MM.1S (cell line): Measurements from ENCODE around the gene DDIT4L.

Source experiments
- DNase-seq: peaks from one replicate; pipeline ENCODE4 v3.0.0-alpha.2; 2015
- H2AFZ ChIP-seq: fragments of 300-600 bp; sonication (generic); 2 replicates; pipeline ENCODE4 v1.6.0; 2016; ENCODE audit warnings: antibody characterized with exemption, low read length
- H3F3A ChIP-seq: fragments of 300-600 bp; sonication (generic); 2 replicates; pipeline ENCODE4 v1.6.1; 2016; ENCODE audit warnings: mild to moderate bottlenecking, antibody characterized with exemption, low read length, moderate library complexity, mixed read lengths; ENCODE audit not compliant: insufficient read depth
- H3K27ac ChIP-seq: fragments of 300-600 bp; sonication (generic); 2 replicates; pipeline ENCODE4 v1.5.1; 2016; ENCODE audit warnings: mild to moderate bottlenecking, low read length
- H3K27me3 ChIP-seq: fragments of 300-600 bp; sonication (generic); replicated peaks from 2 replicates; pipeline ENCODE4 v1.6.0; 2016; ENCODE audit warnings: low read length; ENCODE audit not compliant: insufficient read depth
- H3K36me3 ChIP-seq: fragments of 300-600 bp; sonication (generic); replicated peaks from 2 replicates; pipeline ENCODE4 v1.6.1; 2016; ENCODE audit warnings: mild to moderate bottlenecking, low read length, mixed read lengths; ENCODE audit not compliant: insufficient read depth
- H3K4me1 ChIP-seq: fragments of 300-600 bp; sonication (generic); 2 replicates; pipeline ENCODE4 v1.6.1; 2016; ENCODE audit warnings: low read length, mixed read lengths
- H3K4me2 ChIP-seq: fragments of 300-600 bp; sonication (generic); 2 replicates; pipeline ENCODE4 v1.6.0; 2016; ENCODE audit warnings: low read depth, low read length
- H3K4me3 ChIP-seq: fragments of 300-600 bp; sonication (generic); 2 replicates; pipeline ENCODE4 v1.5.1; 2016; ENCODE audit warnings: low read length, mixed read lengths
- H3K79me2 ChIP-seq: fragments of 300-600 bp; sonication (generic); 2 replicates; pipeline ENCODE4 v1.6.1; 2016; ENCODE audit warnings: mixed run types, low read length, mixed read lengths
- H3K9ac ChIP-seq: fragments of 300-600 bp; sonication (generic); 2 replicates; pipeline ENCODE4 v1.6.1; 2016; ENCODE audit warnings: low read length, mixed read lengths
- H3K9me2 ChIP-seq: fragments of 300-600 bp; sonication (generic); replicated peaks from 2 replicates; pipeline ENCODE4 v1.6.1; 2016; ENCODE audit warnings: mild to moderate bottlenecking, low read length, mixed read lengths; ENCODE audit not compliant: insufficient read depth
- H3K9me3 ChIP-seq: fragments of 300-600 bp; sonication (generic); replicated peaks from 2 replicates; pipeline ENCODE4 v1.6.1; 2016; ENCODE audit warnings: mild to moderate bottlenecking, low read length, mixed read lengths; ENCODE audit not compliant: insufficient read depth
- H4K20me1 ChIP-seq: fragments of 300-600 bp; sonication (generic); 2 replicates; pipeline ENCODE4 v1.6.1; 2016; ENCODE audit warnings: mild to moderate bottlenecking, low read length, moderate library complexity, mixed read lengths; ENCODE audit not compliant: insufficient read depth
- CTCF ChIP-seq: fragments of 300-600 bp; sonication (generic); IDR thresholded peaks from 2 replicates; pipeline ENCODE4 v1.5.1; 2016; ENCODE audit warnings: antibody characterized with exemption, low read length, mixed read lengths
- EZH2 ChIP-seq: fragments of 300-600 bp; sonication (generic); optimal IDR thresholded peaks from 2 replicates; pipeline ENCODE3; 2017; ENCODE audit warnings: low read depth, mild to moderate bottlenecking, antibody characterized with exemption, low read length, mixed read lengths
- EZH2phosphoT487 ChIP-seq: fragments of 300-600 bp; sonication (generic); IDR thresholded peaks from 2 replicates; pipeline ENCODE4 v1.6.1; 2018; ENCODE audit warnings: antibody characterized with exemption, low read length

DDIT4L gene

GRCh38 chr4:100190643-100191600 is 654 bp upstream of the DDIT4L start:
- H3K9me3 ChIP-seq: no peaks in the 10 kb centered on the region
- H3K27me3 ChIP-seq: no peaks in the 10 kb centered on the region
- no peaks in the 10 kb centered on the region for H3K9me2 ChIP-seq
- H4K20me1 ChIP-seq: no peaks in the 10 kb centered on the region
- H2AFZ ChIP-seq: 0 out of 2 replicates have a peak overlapping the region, but pooled peaks have one; percentile 22
- no peak for DNase-seq
- H3K36me3 ChIP-seq: no peaks in the 10 kb centered on the region
- H3K4me3 ChIP-seq: peak overlapping the region; percentile 44; the same call in 1 of the 2 replicates
- H3K4me1 ChIP-seq: no peaks in the 10 kb centered on the region
- no peaks in the 10 kb centered on the region for H3K79me2 ChIP-seq
- no peaks in the 10 kb centered on the region for H3F3A ChIP-seq
- no peak overlapping the region for H3K27ac ChIP-seq
- H3K9ac ChIP-seq: no peak overlapping the region
- TF ChIP-seq EZH2: no peak
- no peak for TF ChIP-seq EZH2phosphoT487
- no peak for TF ChIP-seq CTCF
- peak overlapping the region; percentile 53; the same call in 1 of the 2 replicates for H3K4me2 ChIP-seq

- Histone ChIP-seq H3F3A (no peaks in the 10 kb centered on the region), H3K4me2 (peak overlapping the region; percentile 43; the same call in 1 of the 2 replicates), H2AFZ (no peak overlapping the region), H3K9ac (no peak overlapping the region), H3K36me3 (no peaks in the 10 kb centered on the region), H3K27me3 (no peaks in the 10 kb centered on the region), H4K20me1 (no peaks in the 10 kb centered on the region), H3K9me3 (no peaks in the 10 kb centered on the region), H3K9me2 (no peaks in the 10 kb centered on the region), H3K27ac (no peak overlapping the region), H3K4me3 (no peak overlapping the region), H3K79me2 (no peaks in the 10 kb centered on the region), H3K4me1 (no peaks in the 10 kb centered on the region)
- peak; percentile 15 for DNase-seq
- TF ChIP-seq EZH2 (no peak), CTCF (no peak)
Measured at GRCh38 chr4:100188829-100189228, 1.4 kb downstream of the DDIT4L start.

- no peaks in the 10 kb centered on the region for H3K79me2 ChIP-seq
- no peaks in the 10 kb centered on the region for H3K9me2 ChIP-seq
- no peak for TF ChIP-seq EZH2phosphoT487
- no peak for TF ChIP-seq EZH2
- no peak for TF ChIP-seq CTCF
- no peak overlapping the region for H2AFZ ChIP-seq
- H3K27me3 ChIP-seq: no peaks in the 10 kb centered on the region
- no peak overlapping the region for H3K4me3 ChIP-seq
- no peak overlapping the region for H3K4me2 ChIP-seq
- no peaks in the 10 kb centered on the region for H3K9me3 ChIP-seq
- no peak overlapping the region for H3K9ac ChIP-seq
- H4K20me1 ChIP-seq: no peaks in the 10 kb centered on the region
- H3K36me3 ChIP-seq: no peaks in the 10 kb centered on the region
- DNase-seq: no peak
- H3K27ac ChIP-seq: no peak overlapping the region
- H3F3A ChIP-seq: no peaks in the 10 kb centered on the region
- H3K4me1 ChIP-seq: no peaks in the 10 kb centered on the region
Measured at GRCh38 chr4:100187781-100188180, 2.5 kb downstream of the DDIT4L start.
